Measurements from ENCODE around the gene VASH1.

DNA sequence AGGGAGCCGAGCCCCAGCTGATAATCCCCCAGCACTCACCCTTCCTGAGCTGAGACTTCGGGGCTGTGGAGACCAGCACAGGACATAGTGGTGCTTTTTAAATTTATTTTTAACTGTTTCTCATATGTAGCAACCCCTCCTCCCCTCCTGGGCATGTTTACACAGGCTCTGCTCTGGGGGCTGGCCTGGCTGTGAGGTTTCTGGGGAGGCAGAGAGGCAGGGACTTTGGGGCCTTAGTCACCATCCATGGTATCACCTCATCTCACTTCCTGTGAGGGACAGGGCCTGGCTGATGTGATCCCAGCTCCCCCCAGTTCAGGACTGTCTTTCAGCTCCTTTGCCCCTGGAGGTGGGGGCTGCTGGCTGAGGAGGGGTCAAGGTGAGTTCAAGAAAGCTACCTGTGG lies 20.4 kb downstream of the VASH1 start:
- TF ChIP-seq, protein P1, sequence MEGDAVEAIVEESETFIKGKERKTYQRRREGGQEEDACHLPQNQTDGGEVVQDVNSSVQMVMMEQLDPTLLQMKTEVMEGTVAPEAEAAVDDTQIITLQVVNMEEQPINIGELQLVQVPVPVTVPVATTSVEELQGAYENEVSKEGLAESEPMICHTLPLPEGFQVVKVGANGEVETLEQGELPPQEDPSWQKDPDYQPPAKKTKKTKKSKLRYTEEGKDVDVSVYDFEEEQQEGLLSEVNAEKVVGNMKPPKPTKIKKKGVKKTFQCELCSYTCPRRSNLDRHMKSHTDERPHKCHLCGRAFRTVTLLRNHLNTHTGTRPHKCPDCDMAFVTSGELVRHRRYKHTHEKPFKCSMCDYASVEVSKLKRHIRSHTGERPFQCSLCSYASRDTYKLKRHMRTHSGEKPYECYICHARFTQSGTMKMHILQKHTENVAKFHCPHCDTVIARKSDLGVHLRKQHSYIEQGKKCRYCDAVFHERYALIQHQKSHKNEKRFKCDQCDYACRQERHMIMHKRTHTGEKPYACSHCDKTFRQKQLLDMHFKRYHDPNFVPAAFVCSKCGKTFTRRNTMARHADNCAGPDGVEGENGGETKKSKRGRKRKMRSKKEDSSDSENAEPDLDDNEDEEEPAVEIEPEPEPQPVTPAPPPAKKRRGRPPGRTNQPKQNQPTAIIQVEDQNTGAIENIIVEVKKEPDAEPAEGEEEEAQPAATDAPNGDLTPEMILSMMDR (IDR thresholded peaks at IDR 0.05; ENCODE audit: insufficient read depth, low read length): no peak
- TF ChIP-seq, protein P2, sequence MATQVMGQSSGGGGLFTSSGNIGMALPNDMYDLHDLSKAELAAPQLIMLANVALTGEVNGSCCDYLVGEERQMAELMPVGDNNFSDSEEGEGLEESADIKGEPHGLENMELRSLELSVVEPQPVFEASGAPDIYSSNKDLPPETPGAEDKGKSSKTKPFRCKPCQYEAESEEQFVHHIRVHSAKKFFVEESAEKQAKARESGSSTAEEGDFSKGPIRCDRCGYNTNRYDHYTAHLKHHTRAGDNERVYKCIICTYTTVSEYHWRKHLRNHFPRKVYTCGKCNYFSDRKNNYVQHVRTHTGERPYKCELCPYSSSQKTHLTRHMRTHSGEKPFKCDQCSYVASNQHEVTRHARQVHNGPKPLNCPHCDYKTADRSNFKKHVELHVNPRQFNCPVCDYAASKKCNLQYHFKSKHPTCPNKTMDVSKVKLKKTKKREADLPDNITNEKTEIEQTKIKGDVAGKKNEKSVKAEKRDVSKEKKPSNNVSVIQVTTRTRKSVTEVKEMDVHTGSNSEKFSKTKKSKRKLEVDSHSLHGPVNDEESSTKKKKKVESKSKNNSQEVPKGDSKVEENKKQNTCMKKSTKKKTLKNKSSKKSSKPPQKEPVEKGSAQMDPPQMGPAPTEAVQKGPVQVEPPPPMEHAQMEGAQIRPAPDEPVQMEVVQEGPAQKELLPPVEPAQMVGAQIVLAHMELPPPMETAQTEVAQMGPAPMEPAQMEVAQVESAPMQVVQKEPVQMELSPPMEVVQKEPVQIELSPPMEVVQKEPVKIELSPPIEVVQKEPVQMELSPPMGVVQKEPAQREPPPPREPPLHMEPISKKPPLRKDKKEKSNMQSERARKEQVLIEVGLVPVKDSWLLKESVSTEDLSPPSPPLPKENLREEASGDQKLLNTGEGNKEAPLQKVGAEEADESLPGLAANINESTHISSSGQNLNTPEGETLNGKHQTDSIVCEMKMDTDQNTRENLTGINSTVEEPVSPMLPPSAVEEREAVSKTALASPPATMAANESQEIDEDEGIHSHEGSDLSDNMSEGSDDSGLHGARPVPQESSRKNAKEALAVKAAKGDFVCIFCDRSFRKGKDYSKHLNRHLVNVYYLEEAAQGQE (IDR thresholded peaks at IDR 0.05; ENCODE audit: insufficient replicate concordance, low read depth): no peak
- TF ChIP-seq POLR2AphosphoS5 (IDR thresholded peaks at IDR 0.05; ENCODE audit: low read depth) (no peak), GABPA (IDR thresholded peaks at IDR 0.05; ENCODE audit: low read depth) (no peak), SPI1 (IDR thresholded peaks at IDR 0.05; ENCODE audit: borderline replicate concordance, low read depth) (no peak)
